ENCODE results near the gene TAF4.

Gene TAF4

DNA sequence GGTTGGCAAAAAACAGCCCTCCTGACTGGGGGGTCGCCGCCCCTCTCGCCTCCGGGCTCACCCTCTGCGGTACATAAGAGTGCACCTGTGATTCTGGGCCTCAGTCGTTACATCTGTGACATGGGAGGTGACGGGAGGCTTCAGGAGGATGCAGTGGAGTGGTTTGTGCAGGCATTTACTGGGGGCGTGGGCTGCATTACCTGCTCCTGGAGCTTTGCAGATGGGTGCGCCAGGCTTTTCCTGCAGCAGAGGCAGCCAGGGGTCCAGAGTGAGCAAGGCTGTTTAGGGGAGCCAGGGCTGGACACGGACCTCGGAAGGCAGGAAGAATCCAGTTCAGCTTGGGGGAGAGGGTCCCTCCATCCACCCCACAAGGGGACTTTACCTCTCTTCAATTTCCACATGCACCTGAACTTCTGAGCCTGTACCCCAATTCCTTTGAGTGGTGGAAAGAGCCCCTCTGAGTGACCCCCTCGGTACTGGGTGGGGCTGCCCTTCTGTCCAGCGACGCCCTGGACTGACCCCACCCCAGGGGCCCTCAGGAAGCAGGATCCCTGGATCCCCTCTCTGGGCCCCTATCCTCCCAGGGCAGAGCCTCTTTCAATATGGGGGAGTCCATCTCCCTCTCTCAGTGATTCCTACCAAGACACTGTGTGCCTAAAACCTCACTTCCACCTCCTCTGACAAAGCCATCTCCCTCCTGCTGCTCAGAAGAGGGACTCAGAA is 134.0 kb downstream of the TAF4 start:
- DNase-seq (ENCODE audit: low read depth in 2 of 2) = no peak

DNA sequence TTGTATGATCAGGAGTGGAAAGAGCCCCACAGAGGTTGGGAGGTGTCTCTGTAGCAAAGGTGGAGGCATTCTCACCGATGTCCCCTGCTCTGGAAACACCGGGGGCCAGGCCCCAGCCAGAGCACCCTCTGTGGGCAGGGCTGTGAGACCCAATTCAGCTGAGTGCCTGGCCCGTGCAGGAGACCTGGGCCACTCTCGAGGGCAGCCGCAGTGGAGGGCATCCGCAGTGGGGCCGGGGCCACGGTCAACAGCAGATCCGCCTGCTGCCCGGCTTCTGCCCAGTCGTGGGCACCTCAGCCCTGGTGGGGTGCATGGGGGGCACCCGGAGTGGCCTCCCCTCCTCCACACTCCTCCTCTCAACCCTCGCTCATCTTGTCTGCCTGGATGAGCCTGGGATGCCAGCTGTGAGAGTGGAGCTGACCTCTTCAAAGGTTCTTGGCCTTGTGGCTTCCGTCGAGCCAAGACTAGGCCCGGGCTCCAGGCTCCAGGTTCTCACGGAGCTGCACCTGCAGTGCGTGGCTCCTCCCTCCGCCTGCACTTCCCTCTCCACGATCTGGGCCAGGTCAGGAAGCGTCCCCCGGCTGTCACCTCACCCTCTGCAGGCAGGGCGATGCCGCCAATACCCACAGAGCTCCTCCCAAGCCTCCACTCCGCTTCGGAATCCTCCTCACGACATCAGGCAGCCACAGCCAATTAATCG is 134.8 kb downstream of the TAF4 start:
- DNase-seq (ENCODE audit: low read depth in 2 of 2) = no peak

DNA sequence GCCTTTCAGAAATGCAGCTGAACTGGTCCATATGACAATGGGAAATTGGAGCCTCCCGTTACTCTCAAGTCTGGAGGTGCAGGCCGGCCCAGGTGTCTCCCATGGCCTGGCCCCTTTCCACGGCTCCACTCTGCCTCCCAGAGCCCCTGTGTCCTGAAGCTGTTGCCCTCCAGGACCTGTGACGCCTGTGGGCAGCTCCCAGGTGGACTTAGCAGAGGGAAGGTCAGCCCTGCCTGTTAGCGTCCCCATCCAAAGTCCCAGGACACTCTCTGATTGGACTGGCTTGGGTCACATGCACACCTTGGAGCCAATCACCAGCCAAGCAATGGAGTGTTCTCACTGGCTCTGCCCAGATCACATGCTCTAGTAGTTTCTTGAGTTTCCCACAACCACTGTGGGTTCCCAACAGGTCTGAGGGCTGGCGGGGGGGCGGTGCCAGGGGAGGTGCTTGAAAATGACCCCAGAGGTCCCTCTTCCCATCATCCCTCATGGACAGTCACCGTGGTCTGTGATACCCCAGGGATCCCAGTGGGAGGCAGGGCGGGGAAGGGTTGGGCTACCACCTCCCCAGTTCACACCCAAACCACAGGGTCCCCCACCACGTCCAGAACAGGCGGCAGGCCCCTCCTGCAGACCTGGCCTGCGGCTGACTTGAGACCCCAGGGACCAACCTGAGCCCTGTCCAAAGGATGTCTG is 135.6 kb downstream of the TAF4 start:
- no peak for DNase-seq (ENCODE audit: low read depth in 2 of 2)

DNA sequence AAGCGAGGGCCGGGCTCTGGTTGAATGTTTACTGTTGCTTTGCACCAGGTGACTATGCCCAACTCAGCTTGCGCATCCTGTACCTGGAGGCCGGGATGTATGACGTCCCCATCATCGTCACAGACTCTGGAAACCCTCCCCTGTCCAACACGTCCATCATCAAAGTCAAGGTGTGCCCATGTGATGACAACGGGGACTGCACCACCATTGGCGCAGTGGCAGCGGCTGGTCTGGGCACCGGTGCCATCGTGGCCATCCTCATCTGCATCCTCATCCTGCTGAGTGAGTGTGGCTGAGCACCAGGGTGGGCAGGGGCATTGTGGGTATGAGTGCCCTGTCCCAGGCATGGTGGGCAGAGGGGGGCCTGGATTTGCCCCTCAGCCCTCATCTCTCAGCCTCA is 136.1 kb downstream of the TAF4 start:
- DNase-seq (ENCODE audit: low read depth in 2 of 2) = no peak

DNA sequence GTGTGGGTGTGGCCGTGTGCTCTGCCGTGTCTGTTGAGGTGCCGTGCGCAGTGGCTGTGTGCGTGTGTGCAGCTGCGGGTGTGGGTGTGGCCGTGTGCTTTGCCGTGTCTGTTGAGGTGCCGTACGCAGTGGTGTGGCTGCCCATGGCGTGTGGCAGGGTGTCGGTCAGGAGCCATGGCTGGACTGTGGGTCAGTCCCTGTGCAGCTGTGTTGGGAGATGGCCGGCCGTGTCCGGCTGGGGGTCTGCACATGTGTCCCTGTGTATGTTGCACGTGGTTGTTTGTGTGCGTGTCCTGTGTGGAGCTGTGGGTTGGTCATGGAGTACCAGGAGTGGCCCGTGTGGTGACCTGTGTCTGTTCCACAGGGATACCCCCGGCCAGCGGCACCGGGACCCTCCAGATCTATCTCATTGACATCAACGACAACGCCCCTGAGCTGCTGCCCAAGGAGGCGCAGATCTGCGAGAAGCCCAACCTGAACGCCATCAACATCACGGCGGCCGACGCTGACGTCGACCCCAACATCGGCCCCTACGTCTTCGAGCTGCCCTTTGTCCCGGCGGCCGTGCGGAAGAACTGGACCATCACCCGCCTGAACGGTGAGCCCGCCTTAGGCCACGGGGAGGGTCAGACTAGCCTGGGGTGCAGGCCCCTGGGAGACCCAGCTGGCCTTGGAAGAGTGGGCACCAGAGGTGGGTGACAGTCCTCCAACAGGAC is 137.7 kb downstream of the TAF4 start:
- DNase-seq (ENCODE audit: low read depth in 2 of 2) = no peak

DNA sequence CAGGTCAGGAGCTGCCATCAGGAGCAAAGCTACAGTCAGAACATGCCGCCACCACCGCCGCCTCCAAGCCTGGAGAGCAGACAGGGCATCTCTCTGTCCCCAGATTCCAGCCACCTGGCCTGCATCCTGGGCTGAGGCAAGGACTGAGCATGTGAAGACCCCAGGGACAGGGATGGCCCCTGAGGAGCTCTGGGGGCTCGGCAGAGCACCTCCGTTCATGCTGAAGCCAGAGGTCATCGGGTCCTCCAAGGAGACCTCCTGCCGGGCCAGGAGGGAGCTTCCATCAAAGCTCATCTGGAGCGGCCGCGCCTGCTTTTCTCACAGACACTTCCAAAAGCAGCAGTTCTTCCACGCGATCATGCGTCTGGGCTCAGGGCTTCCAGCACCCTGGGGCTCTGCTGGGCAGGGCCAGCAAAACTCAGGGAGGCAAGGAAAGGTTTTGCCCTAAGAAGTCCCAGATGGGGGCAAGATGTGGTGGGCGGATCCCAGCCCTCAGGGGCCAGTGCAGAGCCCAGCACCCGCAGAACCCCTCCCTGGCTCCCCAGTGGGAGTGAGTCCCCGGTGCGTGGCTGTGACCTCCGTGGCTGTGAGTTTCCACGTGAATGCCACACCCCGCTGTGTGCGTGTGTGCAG is 138.4 kb downstream of the TAF4 start:
- DNase-seq (ENCODE audit: low read depth in 2 of 2) = no peak

DNA sequence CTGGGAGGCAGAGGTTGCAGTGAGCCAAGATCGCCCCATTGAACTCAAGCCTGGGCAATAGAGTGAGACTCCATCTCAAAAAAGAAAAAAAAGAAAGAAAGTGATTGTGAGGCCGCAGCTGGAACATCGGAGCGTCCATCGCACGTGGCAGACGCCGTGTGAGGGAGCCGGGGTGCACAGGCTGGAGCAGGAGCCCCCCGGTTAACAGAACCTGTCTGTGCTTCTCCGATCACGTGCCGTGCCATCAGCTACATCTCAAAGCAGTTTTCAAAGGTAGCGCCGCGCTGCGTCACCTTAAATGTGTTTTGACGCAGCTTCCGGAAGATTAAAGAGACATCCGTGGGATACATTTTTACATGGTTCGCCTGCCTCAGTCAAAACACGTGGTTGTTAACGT is 138.9 kb downstream of the TAF4 start:
- DNase-seq (ENCODE audit: low read depth in 2 of 2) = no peak

DNA sequence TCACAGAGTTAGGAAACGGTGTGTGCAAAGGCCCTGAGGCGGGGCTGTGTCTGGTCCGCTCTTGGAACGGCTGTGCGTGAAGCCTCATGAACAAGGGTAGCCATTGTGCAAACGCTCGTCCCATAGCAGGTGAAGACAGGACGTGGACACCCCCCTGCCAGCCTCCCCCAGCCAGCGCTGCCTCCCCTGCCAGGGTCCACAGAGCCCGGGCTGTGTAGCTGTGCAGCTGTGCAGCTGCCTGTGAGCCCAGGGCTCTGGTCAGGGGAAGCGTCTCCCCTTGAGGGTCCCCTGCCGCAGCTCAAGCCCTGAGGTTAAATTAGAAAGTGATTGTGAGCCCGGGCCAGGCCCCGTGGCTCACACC is 139.4 kb downstream of the TAF4 start:
- DNase-seq (ENCODE audit: low read depth in 2 of 2) = no peak

DNA sequence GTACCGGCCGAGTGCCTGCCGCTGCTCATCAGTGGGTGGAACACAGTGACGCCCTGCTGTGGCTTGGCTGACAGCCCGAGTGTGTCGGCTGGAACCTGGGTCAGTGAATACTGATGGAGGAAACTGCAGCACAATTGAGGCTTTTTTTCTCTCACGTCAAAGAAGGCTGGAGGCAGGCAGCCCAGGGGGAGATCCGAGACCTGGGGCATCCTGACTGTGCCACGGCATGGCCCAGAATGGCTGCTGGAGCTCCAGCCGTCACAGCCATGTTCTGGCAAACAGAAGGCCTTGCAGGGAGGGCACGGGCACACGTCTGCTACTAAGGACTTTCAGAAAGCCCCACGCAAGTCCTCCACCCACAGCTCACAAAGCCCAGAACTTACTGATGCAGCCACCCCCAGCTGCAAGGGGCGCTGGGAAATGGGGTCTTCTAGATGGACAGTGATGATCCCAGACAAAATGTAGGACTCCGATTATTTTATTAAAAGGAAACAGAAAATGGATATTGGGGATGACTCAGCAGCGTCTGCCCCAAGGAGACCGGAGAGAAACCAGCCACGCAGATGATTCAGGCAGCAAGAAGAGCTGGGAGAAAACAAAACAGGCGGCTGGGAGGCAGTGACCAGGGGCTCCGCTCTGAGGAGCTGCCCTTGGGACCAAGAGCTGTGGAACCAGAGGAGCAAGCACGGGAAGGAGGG is 140.0 kb downstream of the TAF4 start:
- no peak for DNase-seq (ENCODE audit: low read depth in 2 of 2)

DNA sequence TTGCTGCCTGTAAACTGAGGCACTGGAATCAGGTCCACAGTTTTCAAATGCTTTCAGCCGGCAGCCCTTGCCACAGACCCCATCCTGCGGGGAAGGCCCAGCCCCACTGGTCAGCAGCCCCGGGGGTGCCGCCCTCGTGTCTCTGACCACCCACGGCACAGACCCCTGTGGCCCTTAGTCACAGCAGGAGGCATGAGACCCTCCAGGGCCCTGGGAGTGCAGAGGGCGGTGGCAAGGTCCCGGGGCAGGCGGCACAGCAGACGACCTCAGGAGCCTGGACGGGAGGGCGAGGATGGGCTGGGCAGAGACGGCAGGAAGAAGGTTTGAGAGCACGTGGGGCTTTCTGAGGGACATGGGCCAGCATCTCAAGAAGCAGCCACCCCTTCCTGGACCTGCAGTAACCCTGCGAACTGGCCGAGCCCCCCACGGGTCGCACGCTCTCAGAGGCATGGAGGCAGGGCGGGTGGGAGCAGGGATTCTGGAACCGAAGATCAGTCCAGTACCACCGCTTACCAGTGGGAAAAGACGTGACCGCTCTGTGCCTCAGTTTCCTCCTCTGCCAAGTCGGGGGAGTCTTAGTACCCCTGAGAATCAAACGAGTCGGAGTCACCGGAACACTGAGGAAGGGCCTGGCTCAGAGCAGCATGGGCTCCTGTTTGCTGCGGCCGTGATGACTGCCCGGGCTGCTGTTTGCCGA is 140.7 kb downstream of the TAF4 start:
- no peak for DNase-seq (ENCODE audit: low read depth in 2 of 2)

Measured in stimulated activated CD8-positive, alpha-beta memory T cell treated with anti-CD3 and anti-CD28 coated beads, Interleukin-15, amount 100 ng/mL, for 4 hours (primary cell).